ENCODE data around the gene GTF3C4. TPM values are rescaled to one million over a fixed set of nuclear protein-coding genes. Genes with fewer than 3 reads are reported as not detected.

GTF3C4 gene
- 8.9 TPM for polyA plus RNA-seq (2013, experiment 1 of 2)
- polyA plus RNA-seq (2013, experiment 2 of 2) = 8.5 TPM

GRCh38 chr9:132670457-132671391, at the start of gene GTF3C4:
Gene GTF3C4, plus strand, starts transcription at chr9:132670464. Its CDS starts 135 bp downstream, at chr9:132670599.
- peak; percentile 80 for DNase-seq
- Histone ChIP-seq H3K36me3 (ENCODE audit: control insufficient read depth in 1 of 2, insufficient read depth in 2 of 2, low read depth in 1 of 2, low read length in 2 of 2) (peaks cover 0 to 1% of the 10 kb centered on the region in 2 experiments), H2BK15ac (ENCODE audit: low read depth, poor library complexity, severe bottlenecking) (peak within 1 kb of the TSS; percentile 93), H3K23ac (ENCODE audit: low read length in 2 of 2) (peak within 1 kb of the TSS in 1 of 2 experiments; percentile 92), H3K4ac (ENCODE audit: low read depth in 1 of 2, low read length in 2 of 2) (peak within 1 kb of the TSS; percentile 88 to 99), H3K27ac (ENCODE audit: low read length, poor library complexity, severe bottlenecking) (peak within 1 kb of the TSS; percentile 100), H3K4me2 (ENCODE audit: low read length, poor library complexity, severe bottlenecking) (peak within 1 kb of the TSS; percentile 78), H3K27me3 (ENCODE audit: control insufficient read depth in 1 of 2, insufficient read depth in 1 of 2, low read length in 2 of 2) (no peaks in the 10 kb centered on the region), H3K18ac (ENCODE audit: low read depth in 1 of 2, low read length in 2 of 2) (peak within 1 kb of the TSS; percentile 93 to 99), H2BK12ac (ENCODE audit: low read length in 2 of 2) (peak within 1 kb of the TSS; percentile 6 to 63), H4K91ac (ENCODE audit: low read length) (peak within 1 kb of the TSS; percentile 95), H3K4me1 (ENCODE audit: control insufficient read depth, insufficient read depth, low read depth, low read length) (peaks cover 6% of the 10 kb centered on the region), H2BK5ac (ENCODE audit: low read depth, low read length, poor library complexity, severe bottlenecking) (peak within 1 kb of the TSS; percentile 99), H2AK5ac (ENCODE audit: low read length, severe bottlenecking) (no peak within 1 kb of the TSS), H3K9ac (ENCODE audit: low read length) (peak within 1 kb of the TSS; percentile 99), H4K8ac (ENCODE audit: low read length) (peak within 1 kb of the TSS; percentile 94), H2AFZ (ENCODE audit: low read depth, low read length) (peak within 1 kb of the TSS; percentile 99), H2BK120ac (ENCODE audit: low read depth, low read length) (peak within 1 kb of the TSS; percentile 69), H3K14ac (ENCODE audit: low read length in 2 of 2) (peak within 1 kb of the TSS; percentile 83 to 99), H3K4me3 (ENCODE audit: insufficient read depth in 1 of 2, low read depth in 1 of 2, low read length in 2 of 2) (peak within 1 kb of the TSS; percentile 90 to 99), H3K79me1 (replicated peaks; ENCODE audit: low read length, poor library complexity, severe bottlenecking) (peaks cover 1% of the 10 kb centered on the region), H3K9me3 (ENCODE audit: control insufficient read depth, low read length) (no peaks in the 10 kb centered on the region)
- under 1% methylated on average over 50 of the region's 82 CpGs for WGBS

- no peak overlapping the region for H4K8ac ChIP-seq (ENCODE audit: low read length)
Measured at GRCh38 chr9:132622159-132622558, 48.1 kb upstream of the GTF3C4 start.

DNA sequence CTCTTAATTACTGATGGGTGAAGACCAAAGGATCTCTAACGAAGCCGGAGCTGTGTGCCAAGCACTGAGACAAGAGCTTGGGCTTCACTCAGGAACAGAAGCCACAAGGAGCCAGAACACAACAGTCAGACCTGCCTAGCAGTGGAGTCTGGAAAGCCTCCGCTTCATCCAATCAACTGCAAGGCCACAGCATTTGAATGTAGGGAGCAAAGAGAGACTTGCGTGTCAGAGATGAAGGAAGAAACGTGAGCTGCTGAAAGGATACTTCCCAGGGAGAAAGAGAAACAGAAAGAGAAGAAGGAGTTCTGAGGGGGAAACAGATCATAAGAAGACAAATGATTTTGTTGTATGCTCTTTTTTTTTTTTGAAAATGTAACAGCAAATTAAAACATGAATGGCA, 44.0 kb upstream of the GTF3C4 start:
- H3K27ac ChIP-seq (ENCODE audit: low read length, poor library complexity, severe bottlenecking) = no peak overlapping the region
- H2BK120ac ChIP-seq (ENCODE audit: low read depth, low read length) = no peak overlapping the region
- no peak overlapping the region for H2BK15ac ChIP-seq (ENCODE audit: low read depth, poor library complexity, severe bottlenecking)
- H3K4ac ChIP-seq (ENCODE audit: low read depth in 1 of 2, low read length in 2 of 2) = no peak overlapping the region
- no peak overlapping the region for H3K14ac ChIP-seq (ENCODE audit: low read length in 2 of 2)
- H3K9me3 ChIP-seq (ENCODE audit: control insufficient read depth, low read length) = no peaks in the 10 kb centered on the region
- no peak overlapping the region for H2BK12ac ChIP-seq (ENCODE audit: low read length in 2 of 2)
- H3K4me1 ChIP-seq (ENCODE audit: control insufficient read depth, insufficient read depth, low read depth, low read length) = peaks cover 5% of the 10 kb centered on the region
- no peak overlapping the region for H3K4me2 ChIP-seq (ENCODE audit: low read length, poor library complexity, severe bottlenecking)
- H3K18ac ChIP-seq (ENCODE audit: low read depth in 1 of 2, low read length in 2 of 2) = no peak overlapping the region
- H3K23ac ChIP-seq (ENCODE audit: low read length in 2 of 2) = no peak overlapping the region
- H3K9ac ChIP-seq (ENCODE audit: low read length) = no peak overlapping the region
- H2BK5ac ChIP-seq (ENCODE audit: low read depth, low read length, poor library complexity, severe bottlenecking) = no peak overlapping the region
- peaks cover 4% of the 10 kb centered on the region for H3K79me1 ChIP-seq (replicated peaks; ENCODE audit: low read length, poor library complexity, severe bottlenecking)
- peaks cover 46 to 88% of the 10 kb centered on the region in 2 experiments for H3K36me3 ChIP-seq (ENCODE audit: control insufficient read depth in 1 of 2, insufficient read depth in 2 of 2, low read depth in 1 of 2, low read length in 2 of 2)
- no peaks in the 10 kb centered on the region for H3K27me3 ChIP-seq (ENCODE audit: control insufficient read depth in 1 of 2, insufficient read depth in 1 of 2, low read length in 2 of 2)
- H3K4me3 ChIP-seq (ENCODE audit: insufficient read depth in 1 of 2, low read depth in 1 of 2, low read length in 2 of 2) = no peak overlapping the region
- DNase-seq = no peak
- no peak overlapping the region for H2AK5ac ChIP-seq (ENCODE audit: low read length, severe bottlenecking)
- WGBS = 97% methylated on average over 5 of the region's 5 CpGs
- no peak overlapping the region for H2AFZ ChIP-seq (ENCODE audit: low read depth, low read length)
- H4K8ac ChIP-seq (ENCODE audit: low read length) = no peak overlapping the region
- no peak overlapping the region for H4K91ac ChIP-seq (ENCODE audit: low read length)

More at GRCh38 chr9:132622159-132622558, 48.1 kb upstream of the GTF3C4 start:
- Histone ChIP-seq H2BK15ac (ENCODE audit: low read depth, poor library complexity, severe bottlenecking) (no peak overlapping the region), H3K79me1 (replicated peaks; ENCODE audit: low read length, poor library complexity, severe bottlenecking) (peaks cover 3% of the 10 kb centered on the region), H3K27me3 (ENCODE audit: control insufficient read depth in 1 of 2, insufficient read depth in 1 of 2, low read length in 2 of 2) (no peaks in the 10 kb centered on the region), H3K9ac (ENCODE audit: low read length) (no peak overlapping the region), H3K4me3 (ENCODE audit: insufficient read depth in 1 of 2, low read depth in 1 of 2, low read length in 2 of 2) (no peak overlapping the region), H2BK120ac (ENCODE audit: low read depth, low read length) (no peak overlapping the region), H3K36me3 (ENCODE audit: control insufficient read depth in 1 of 2, insufficient read depth in 2 of 2, low read depth in 1 of 2, low read length in 2 of 2) (peaks cover 29 to 77% of the 10 kb centered on the region in 2 experiments), H3K18ac (ENCODE audit: low read depth in 1 of 2, low read length in 2 of 2) (no peak overlapping the region), H3K4ac (ENCODE audit: low read depth in 1 of 2, low read length in 2 of 2) (no peak overlapping the region), H2BK12ac (ENCODE audit: low read length in 2 of 2) (no peak overlapping the region), H2AK5ac (ENCODE audit: low read length, severe bottlenecking) (no peak overlapping the region), H3K4me1 (ENCODE audit: control insufficient read depth, insufficient read depth, low read depth, low read length) (peaks cover 2% of the 10 kb centered on the region), H3K9me3 (ENCODE audit: control insufficient read depth, low read length) (no peaks in the 10 kb centered on the region), H3K14ac (ENCODE audit: low read length in 2 of 2) (no peak overlapping the region), H2BK5ac (ENCODE audit: low read depth, low read length, poor library complexity, severe bottlenecking) (no peak overlapping the region), H3K27ac (ENCODE audit: low read length, poor library complexity, severe bottlenecking) (no peak overlapping the region), H3K23ac (ENCODE audit: low read length in 2 of 2) (no peak overlapping the region), H3K4me2 (ENCODE audit: low read length, poor library complexity, severe bottlenecking) (no peak overlapping the region), H4K91ac (ENCODE audit: low read length) (no peak overlapping the region), H2AFZ (ENCODE audit: low read depth, low read length) (no peak overlapping the region)
- peak; percentile 83 for DNase-seq
- 34% methylated on average over 5 of the region's 5 CpGs for WGBS

- no peak overlapping the region for H3K4ac ChIP-seq (ENCODE audit: low read depth in 1 of 2, low read length in 2 of 2)
- no peak overlapping the region for H4K8ac ChIP-seq (ENCODE audit: low read length)
- H3K36me3 ChIP-seq (ENCODE audit: control insufficient read depth in 1 of 2, insufficient read depth in 2 of 2, low read depth in 1 of 2, low read length in 2 of 2) = peaks cover 46 to 83% of the 10 kb centered on the region in 2 experiments
- H3K4me3 ChIP-seq (ENCODE audit: insufficient read depth in 1 of 2, low read depth in 1 of 2, low read length in 2 of 2) = no peak overlapping the region
- H2BK12ac ChIP-seq (ENCODE audit: low read length in 2 of 2) = no peak overlapping the region
- H3K9me3 ChIP-seq (ENCODE audit: control insufficient read depth, low read length) = no peaks in the 10 kb centered on the region
- no peak overlapping the region for H3K4me2 ChIP-seq (ENCODE audit: low read length, poor library complexity, severe bottlenecking)
- no peak overlapping the region for H3K23ac ChIP-seq (ENCODE audit: low read length in 2 of 2)
- H2BK15ac ChIP-seq (ENCODE audit: low read depth, poor library complexity, severe bottlenecking) = no peak overlapping the region
- no peak overlapping the region for H3K9ac ChIP-seq (ENCODE audit: low read length)
- no peak overlapping the region for H2AFZ ChIP-seq (ENCODE audit: low read depth, low read length)
- peaks cover 9% of the 10 kb centered on the region for H3K4me1 ChIP-seq (ENCODE audit: control insufficient read depth, insufficient read depth, low read depth, low read length)
- H2AK5ac ChIP-seq (ENCODE audit: low read length, severe bottlenecking) = no peak overlapping the region
- H3K27me3 ChIP-seq (ENCODE audit: control insufficient read depth in 1 of 2, insufficient read depth in 1 of 2, low read length in 2 of 2) = no peaks in the 10 kb centered on the region
- peaks cover 4% of the 10 kb centered on the region for H3K79me1 ChIP-seq (replicated peaks; ENCODE audit: low read length, poor library complexity, severe bottlenecking)
- no peak overlapping the region for H2BK5ac ChIP-seq (ENCODE audit: low read depth, low read length, poor library complexity, severe bottlenecking)
- H2BK120ac ChIP-seq (ENCODE audit: low read depth, low read length) = no peak overlapping the region
- WGBS = 80% methylated on average over 6 of the region's 7 CpGs
- no peak overlapping the region for H3K27ac ChIP-seq (ENCODE audit: low read length, poor library complexity, severe bottlenecking)
- H4K91ac ChIP-seq (ENCODE audit: low read length) = no peak overlapping the region
- H3K18ac ChIP-seq (ENCODE audit: low read depth in 1 of 2, low read length in 2 of 2) = no peak overlapping the region
- H3K14ac ChIP-seq (ENCODE audit: low read length in 2 of 2) = no peak overlapping the region
- DNase-seq = no peak
Measured at GRCh38 chr9:132627106-132627505, 43.2 kb upstream of the GTF3C4 start.

All from mesenchymal stem cell (in vitro differentiated cells and primary cell).